GM21737 (cell line): ENCODE data around the gene DEXI.
A peak's percentile ranks its signal among the peaks of the same experiment; 100 is the strongest.

Experiments
- ATAC-seq: cut with Tn5 transposase; IDR thresholded peaks from one replicate; pipeline ENCODE4 v1.9.1; 2021; ENCODE audit warnings: mild to moderate bottlenecking, moderate library complexity; ENCODE audit not compliant: unreplicated experiment

DEXI gene

DNA sequence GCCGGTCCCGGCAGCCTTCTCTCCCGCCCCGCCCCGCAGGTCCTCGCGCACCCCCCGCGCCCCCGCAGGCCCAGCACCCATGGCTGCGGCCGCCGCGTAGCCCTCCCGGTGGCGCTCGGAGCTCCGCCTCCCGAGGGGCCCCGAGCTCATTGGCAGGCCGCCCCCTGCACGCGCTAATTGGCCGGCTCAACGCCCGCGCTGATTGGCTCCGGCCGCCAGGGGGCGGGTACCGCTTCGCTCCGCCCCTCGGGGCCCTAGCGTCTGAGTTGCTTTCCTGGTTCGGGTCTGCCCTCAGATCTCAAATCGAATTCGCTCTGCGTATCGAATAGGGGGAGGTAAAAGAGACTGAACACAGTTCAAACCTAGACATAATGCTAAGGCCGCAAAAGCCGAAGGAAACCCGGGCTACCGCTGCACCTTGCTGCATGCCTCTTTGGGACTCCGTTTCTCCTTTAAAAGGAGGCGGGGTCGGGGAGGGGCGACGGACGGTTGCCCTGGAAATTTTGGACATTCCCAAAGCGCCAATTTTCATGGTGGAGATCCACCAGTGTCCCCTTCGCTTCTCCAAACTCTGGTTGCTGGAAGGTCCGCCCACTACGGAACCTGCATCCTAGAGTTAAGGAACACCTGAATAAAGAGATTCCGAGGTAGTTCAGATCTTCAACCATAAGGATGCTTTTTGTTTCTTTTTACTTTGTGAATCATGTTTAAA is at the start of gene DEXI:
TSS of gene DEXI (minus strand) at position 117 of the 712 bp plus-strand sequence. CDS start 463 bp downstream, outside the sequence.
- ATAC-seq = peak; percentile 61

DNA sequence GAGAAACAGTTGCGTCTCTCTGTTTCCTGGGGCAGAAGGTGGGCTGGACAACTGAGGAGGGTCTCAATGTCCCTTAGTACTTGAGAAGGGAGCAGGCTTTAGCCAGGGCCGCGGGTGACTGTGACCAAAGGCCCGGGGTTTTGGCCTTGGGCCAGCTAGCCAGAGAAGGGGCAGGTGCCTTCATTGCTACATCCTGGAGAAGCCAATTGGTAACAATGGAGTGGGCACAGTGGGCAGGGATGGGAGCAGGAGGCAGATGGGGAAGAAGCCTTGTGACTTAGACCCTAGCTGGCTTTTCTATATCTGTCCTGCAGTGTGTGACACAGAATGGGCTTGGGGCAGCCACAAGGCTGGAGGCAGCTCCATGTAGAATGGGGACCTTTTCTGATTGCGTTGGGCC is 48.1 kb upstream of the DEXI start:
- no peak for ATAC-seq

DNA sequence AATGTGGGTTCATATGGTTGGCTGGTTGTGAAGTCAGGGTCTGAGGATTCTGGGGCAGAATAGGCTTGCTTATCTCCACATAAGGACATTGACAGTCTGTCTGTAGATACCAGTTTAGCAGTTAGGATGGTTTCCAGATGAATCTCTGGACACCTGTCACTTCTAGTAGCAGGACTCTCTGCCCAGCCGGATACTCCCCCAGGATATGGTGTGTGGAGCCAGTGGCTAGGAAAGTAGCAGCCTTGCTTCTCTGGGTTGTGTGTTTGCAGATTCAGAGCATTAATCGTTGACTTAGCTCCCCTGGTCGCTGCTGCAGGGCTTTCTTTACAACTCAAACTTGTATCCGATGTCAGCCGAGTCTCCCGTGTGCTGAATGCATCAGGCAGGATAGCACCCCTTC is 47.3 kb upstream of the DEXI start:
- ATAC-seq = no peak

DNA sequence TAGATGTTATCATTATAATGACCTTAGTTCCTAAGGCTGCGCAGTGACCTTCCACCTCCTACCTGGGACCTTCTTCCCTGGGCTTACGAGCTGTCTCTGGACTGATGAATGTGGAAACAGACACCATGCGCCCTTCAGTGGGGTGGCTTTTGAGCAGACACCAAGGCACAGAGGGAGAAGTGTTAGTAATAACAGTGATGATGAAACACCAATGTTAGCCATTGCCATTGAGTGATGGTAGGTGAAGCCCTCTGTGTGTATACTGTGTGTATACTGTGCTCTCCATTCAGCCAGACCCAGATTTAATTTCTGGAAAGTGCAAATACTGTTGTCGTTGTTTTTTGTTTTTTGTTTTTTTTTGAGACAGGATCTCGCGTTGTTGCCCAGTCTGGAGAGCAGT is 46.6 kb upstream of the DEXI start:
- no peak for ATAC-seq

DNA sequence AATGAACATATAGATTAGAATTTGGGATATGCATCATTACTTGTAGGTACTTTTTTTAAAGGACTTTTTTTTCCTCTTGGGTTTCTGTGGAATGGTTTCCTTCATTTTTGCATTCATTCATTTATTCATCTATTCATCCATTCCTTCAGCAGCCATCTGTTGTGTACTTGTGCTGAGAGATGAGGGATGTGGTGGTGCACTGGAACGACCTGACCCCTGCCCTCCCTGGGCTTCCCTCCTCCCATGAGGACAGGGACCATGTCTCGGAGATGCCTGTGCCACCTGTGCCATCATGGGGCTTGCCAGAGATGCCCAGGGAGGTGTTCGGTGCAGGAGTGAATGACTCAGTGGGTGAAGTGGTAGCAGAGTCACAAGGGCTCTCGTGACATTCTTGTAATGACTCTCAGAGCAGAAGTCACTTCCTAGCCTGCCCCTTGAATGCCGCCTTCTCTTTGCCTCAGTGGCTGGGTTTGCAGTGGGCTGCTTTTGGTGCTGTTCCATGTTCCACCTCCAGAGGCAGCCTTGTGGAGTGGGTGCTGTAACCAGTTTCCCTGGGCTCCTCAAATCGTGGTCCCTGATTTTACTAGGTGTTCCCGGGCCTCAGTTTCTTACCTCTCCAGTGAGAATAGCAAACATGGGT is 46.0 kb upstream of the DEXI start:
- no peak for ATAC-seq

DNA sequence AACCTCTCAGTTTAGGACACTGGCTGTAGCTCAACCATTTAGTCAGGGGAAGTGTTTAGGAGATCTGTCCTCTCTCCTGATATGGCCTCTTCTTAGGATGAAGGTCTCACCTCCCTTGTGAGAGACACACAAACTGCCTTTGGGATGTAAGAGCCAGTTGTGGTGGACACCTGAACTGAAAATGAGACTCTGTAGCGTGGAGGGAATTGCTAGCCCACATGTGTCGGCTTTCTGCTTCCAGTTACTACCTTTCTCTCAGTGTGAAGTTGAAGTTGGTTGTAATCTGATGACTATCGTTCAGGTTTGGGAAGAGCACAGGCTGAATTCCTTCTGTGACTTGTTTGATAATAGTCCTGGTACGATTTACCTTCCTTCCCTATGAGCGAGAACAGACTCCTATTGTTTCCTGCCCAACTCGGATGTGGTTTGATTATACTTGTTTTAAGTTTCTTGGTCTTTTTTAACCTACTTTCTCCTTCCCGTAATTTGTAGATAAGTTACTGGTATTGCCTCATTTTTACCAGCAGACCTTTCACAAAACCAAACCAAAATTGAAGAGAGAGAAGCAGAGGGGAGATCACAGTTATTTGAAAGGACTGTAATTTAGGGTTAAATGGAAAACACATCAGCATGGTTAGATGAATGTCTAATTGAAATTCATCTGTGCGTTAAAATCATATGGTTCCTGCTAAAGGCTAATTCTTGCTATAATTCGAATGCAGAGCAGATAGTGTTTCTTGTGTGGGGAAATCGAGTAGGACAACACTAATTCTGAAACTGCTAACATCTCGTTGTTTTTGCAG is 45.3 kb upstream of the DEXI start:
- no peak for ATAC-seq

DNA sequence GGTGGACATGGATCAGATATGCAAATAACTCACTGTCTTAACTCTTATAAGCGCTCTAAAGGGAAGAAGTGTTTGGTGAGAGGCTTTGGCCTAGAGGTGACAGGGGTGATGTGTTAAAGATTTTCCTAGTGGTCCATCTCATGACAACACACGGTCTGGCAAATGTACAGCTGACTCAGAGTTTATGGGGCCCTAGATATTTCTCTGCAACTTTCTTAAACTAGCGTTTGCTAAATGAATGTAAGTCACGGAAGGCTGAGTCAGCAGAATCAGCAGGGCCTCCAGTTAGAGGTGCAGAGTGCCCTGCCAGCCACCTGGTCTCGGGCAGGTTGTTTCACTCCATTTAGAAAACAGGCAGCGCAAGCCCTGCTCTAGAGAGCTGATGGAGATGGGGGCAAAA is 42.2 kb upstream of the DEXI start:
- ATAC-seq = no peak

DNA sequence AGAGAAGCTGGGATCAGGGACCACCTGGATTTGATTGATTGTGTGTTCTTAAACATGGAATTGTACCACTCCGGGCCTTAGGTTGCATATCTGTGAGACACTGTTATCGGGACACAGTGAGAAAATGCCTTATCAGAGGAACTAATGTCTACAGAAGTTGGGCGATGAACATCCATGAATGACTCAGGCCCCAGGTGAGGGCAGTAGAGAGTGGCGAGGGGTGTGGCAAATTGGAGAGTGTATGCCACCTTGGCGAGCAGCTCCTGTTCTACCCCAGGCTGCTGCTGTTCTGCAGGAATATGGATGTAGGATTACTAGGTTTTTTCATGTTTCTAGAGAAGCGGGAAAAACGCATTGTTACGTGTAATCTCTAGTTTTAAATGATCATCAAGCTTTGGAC is 40.9 kb upstream of the DEXI start:
- no peak for ATAC-seq

DNA sequence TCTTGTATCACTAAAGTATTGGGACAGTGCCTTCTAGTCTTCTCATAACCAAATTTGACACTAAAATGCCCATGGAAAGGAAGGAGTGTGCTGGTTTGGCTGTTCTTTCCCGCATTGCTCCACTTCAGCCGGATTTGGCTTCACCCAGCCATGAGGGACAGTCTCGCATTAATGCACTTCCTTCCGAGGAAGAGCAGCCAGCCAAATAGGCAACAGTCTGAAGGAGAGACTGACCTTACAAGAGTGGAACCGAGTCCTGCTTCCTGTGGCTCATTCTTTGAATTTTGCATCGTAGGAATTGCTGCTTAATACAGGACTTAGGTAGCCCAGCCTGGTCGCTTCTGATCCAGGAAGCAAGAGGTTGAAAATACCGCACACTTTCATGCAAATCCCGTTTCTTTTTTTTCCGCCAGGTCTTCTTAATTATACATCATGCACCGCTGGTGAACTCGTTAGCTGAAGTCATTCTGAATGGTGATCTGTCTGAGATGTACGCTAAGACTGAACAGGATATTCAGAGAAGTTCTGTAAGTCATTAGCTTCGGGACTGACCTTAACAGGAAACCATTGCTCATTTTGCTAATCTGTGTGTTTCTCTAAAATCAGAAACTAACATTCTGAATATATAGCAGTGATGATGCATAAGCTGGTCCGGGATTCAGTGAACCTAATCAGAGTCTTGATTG is 40.3 kb upstream of the DEXI start:
- ATAC-seq = peak; percentile 44

DNA sequence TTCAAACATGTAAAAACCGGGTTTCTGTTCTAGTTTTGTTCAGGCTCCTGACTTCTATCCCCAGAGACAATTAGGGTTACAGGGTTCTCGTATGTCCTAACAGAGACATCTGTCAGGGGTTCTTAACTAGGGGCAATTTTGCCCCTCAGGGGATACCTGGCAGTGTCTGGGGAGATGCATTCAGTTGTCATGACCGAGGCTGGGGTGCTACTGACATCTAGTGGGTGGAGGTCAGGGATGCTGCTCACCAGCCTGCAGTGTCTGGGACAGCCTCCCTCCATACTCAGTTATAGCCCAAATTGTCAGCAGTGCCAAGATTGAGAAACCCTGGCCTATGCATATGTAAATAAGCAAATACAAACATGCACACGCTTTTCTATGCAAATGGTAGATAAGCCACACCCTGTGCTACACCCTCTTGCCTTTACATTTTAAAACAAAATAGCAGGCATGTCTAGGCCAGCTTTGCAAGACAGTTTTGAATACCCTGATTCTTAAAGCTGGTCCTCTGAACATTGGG is 39.5 kb upstream of the DEXI start:
- peak; percentile 64 for ATAC-seq

DNA sequence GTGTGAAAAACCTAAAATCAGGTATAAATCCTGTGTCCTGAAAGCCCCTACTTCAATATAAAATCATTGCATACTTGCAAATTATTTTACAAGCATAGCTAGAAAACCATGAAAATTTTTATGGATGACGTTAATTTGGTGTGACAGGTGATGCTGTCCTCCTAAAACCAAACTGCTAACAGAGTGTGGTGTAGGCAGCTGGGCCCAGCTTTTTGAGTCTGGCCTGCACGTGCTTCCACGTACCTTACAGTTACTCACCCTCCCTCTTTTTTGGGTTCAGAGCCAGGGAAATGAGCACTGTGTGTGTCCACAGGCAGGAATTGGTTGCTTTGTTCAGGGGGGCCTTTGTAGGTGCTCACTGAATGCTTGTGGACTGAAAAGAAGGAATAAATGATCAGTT is 38.5 kb upstream of the DEXI start:
- ATAC-seq = no peak

DNA sequence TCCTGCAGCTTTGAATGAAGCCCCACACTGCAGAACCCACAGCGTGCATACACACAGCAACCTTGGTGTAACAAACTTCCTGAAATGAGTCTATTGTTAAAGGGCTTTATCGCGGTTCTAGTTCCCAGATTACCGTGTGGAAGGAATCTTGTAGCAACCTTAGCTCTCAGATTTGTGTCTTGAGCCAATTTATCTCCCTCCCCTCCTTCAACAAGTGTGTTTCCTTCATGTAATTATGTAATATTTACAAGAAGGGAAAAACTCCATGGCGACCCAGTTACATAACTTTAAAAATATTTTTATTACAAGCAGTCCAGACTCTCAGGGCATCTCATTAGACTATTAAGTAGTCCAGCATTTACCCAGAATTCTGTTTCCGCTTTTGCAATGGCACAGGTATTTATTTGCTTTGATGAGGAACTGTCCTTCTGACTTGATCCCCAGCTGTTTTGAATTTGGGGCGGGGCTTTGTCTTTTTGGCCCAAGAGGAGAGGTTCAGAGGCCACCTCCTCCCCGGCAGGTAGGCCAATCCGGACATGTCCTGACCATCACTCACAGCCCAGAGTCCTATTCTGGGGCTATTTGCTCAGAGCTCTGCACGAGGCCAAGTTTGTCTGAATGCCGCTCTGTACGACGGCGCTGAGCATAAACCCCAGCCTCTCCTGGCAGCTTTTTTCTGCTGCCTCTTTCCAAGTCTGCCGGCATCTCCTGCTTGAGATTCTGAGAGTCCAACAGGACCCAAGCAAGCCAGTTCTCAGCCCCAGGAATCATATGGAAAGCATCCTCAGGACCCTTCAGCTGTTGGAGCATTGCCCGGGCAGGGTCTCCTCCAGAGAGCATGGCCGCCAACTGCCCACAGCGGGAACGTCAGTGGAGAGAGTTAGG is 37.7 kb upstream of the DEXI start:
- no peak for ATAC-seq

DNA sequence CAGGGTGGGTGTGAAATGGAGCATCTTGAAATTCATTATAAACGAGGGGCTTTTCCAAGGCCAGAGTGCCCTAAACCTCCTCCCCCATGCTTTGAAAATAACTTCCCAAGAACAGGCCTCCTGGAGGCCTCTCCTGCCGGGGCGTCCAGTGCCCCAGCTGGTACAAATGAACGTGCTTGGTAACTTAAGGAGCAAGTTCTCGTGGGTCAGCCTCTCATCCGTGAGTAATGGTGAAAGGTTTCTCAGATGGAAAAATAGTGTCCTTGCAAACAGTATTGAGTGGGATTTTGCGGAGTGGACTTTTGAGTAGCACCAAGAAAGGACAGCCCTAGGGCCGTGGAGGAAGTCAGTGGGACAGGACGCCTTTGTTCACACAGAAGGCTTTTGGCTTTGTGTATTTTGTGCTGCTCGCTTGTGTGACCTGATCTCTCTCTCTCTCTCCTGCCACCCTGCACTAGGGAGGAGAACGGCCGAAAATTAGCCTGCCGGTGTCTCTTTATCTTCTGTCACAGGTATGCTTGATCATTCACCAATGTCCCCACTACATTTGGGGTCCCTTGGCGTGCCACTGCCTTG is 36.7 kb upstream of the DEXI start:
- no peak for ATAC-seq

DNA sequence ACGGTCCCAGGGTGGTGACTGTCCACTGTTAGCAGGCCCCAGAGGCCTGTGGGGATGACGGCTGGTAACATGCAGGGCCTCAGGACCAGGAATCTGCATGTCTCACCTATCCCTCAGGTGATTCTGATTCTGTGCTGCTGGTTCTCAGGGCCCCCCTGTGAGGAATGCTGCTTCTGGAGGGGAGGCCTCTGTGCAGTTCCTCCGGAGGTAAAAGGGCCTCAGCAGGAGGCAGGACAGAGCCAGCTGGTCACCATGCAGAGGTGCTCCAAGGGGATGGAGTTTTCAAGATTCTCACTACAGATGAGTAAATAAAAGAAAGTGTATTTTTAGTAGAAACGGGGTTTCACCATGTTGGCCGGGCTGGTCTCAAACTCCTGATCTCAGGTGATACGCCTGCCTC is 35.9 kb upstream of the DEXI start:
- no peak for ATAC-seq

DNA sequence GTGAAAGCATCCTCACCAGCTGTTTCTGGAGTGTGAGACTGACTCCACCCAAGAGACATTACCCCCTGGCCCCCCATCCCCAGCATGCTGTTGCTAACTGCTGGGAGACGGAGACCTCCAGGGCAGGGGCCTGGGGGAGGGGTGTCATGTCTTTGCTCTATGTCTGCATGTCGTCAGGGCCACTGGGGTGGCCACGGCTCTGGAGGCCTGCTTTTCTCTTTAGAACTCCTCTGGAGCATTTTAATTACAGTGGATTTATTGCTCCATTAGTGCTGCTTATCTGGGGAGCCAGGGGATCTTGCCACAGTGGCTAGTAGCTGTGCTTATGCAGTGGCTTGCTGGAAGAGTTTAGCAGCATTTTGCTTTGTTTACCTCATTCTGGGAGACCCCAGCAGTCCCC is 34.4 kb upstream of the DEXI start:
- ATAC-seq = no peak

DNA sequence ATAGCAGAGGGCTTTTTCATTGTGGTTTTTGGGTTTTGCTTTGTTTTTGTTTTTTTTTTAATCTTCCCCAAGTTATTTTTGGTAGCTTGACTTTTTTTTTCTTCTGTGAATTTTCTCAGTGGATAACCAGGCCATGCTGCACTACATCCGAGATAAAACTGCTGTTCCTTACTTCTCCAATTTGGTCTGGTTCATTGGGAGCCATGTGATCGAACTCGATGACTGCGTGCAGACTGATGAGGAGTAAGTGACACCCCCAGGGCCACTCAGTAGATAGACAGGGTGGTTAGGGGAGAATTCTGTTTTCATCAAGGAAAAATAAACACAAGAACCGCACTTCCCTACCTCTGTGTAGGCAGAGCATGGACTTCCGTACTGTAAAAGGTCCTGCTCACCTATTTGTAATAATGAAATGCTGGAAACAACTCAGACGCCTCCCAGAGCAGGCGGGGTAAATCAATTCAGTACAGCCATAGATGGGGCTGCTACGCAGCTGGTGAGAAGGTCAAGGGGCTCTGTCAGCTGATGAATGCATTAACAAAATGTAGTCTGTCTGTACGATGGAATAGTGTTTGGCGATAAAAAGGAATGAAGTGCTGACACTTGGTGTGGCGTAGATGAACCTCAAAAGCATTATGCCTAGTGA is 30.7 kb upstream of the DEXI start:
- no peak for ATAC-seq

DNA sequence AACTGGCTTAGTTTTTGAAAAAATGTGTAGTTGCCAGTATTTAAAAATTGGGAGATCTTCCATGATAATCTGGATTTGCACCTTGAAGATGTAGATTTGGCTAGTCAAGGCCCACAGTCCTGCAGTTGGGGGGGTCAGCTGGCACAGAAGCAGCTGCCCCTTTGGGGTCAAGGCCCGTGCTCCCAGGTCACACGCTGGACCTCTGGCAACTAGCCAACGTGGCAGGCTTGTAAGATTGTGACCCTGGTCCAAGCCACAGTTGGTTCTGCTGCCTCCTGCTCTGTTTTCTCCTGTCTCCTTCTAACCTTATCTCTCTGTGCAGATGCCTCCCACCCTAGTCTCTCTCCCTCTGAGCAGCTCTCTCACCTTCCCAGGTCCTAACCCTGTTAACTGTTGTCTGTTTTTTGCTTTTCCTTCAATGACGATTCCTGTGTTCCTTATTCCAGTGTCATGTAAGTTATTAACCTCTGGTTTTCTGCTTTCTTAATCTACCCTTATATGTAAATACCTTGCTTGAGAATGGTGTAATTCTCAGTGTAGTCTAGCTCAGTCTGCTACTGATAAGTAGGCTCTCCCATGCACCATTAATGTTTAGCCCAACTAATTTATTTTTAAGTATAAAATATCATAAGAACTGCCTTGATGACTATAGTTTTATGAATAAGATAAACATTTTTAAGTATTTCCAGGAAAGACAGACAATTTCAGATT is 30.0 kb upstream of the DEXI start:
- no peak for ATAC-seq

DNA sequence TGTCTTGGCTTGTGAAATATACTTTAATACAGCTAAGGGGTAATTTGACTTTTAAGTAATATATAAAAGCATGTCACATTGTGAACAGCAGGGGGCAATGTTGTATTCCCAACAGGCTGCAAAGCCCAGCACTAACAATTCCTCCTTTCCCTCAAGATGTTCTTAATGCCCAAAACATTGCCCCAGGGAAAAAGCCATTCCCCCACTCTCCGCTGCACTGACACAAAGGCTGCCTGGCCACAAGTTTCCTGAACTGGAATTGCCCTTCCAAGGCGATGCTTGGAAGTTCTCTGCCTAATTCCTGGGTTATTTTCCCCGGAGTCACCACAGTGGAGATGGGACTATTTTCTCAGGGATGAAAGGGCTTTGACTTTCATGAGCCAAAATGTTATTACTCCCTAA is 29.3 kb upstream of the DEXI start:
- no peak for ATAC-seq

DNA sequence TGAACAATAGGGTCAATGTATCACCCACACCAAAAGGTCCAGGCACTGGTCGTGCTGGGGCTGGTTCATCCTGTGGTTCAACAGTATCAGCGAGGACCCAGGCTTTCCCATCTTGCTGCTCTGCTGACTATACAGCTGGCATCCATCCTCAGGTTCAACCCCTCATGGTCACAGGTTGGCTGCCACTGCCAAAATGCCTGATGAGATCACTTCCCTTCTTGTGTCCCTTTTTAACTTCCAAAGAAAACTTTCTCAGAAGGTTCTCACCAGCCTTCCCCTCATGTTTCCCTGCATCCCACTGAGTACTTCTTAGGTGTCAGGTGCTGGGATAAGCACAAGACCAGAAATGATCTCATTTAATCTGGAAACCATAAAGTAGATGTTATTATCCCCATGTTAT is 27.8 kb upstream of the DEXI start:
- no peak for ATAC-seq
